Measurements from ENCODE around the gene EXD2. TPM values are rescaled to one million over a fixed set of nuclear protein-coding genes. Genes with fewer than 3 reads are reported as not detected.

EXD2 gene
- total and polyA plus RNA-seq, 2 experiments from 2014 or later = 10.3 to 23.3 TPM

GRCh38 chr14:69193721-69194120, 2.4 kb downstream of the EXD2 start:
- no peak for DNase-seq (ENCODE audit: low spot score)
- peaks cover 47% of the 10 kb centered on the region for H3K79me2 ChIP-seq (replicated peaks; ENCODE audit: insufficient read depth)
- H3F3A ChIP-seq (replicated peaks; ENCODE audit: low read depth) = no peaks in the 10 kb centered on the region
- no peaks in the 10 kb centered on the region; the same call in none of the 2 replicates for H4K20me1 ChIP-seq (replicated peaks; ENCODE audit: insufficient read depth)
- no peaks in the 10 kb centered on the region for H3K36me3 Mint-ChIP-seq (ENCODE audit: low read depth)
- peaks cover 7% of the 10 kb centered on the region for H3K27me3 Mint-ChIP-seq (ENCODE audit: insufficient read depth, low read depth, poor library complexity)
- H3K4me3 Mint-ChIP-seq = no peak overlapping the region
- H3K4me1 Mint-ChIP-seq = peaks cover 13% of the 10 kb centered on the region
- no peak overlapping the region for H3K27ac Mint-ChIP-seq
- H3K9me3 Mint-ChIP-seq = no peaks in the 10 kb centered on the region
- H3K4me3 ChIP-seq = no peak overlapping the region
- ATAC-seq = no peak
- no peak overlapping the region for H2AFZ ChIP-seq
- no peaks in the 10 kb centered on the region for H3K9me2 ChIP-seq (ENCODE audit: insufficient read depth)
- no peak overlapping the region for H3K27ac ChIP-seq (ENCODE audit: low read depth)
- TF ChIP-seq ZNF114 (CRISPR knock-in tag; IDR thresholded peaks at IDR 0.05) (no peak), ZNF331 (CRISPR knock-in tag; IDR thresholded peaks at IDR 0.05; ENCODE audit: low read depth) (no peak), CREB1 (CRISPR knock-in tag; IDR thresholded peaks at IDR 0.05; ENCODE audit: low read depth) (no peak), STAT1 (IDR thresholded peaks at IDR 0.05; ENCODE audit: unreplicated experiment) (no peak), EZH2phosphoT487 (IDR thresholded peaks at IDR 0.05; ENCODE audit: unreplicated experiment) (no peak), ZNF462 (CRISPR knock-in tag; IDR thresholded peaks at IDR 0.05) (no peak), POLR2AphosphoS5 (IDR thresholded peaks at IDR 0.05; ENCODE audit: low read depth) (no peak), REST (IDR thresholded peaks at IDR 0.05; ENCODE audit: unreplicated experiment) (no peak), EZH2 (IDR thresholded peaks at IDR 0.05; ENCODE audit: low read depth, unreplicated experiment) (no peak), NANOG (IDR thresholded peaks at IDR 0.05; ENCODE audit: borderline replicate concordance) (no peak), JUNB (IDR thresholded peaks at IDR 0.05; ENCODE audit: unreplicated experiment) (no peak)
- TF ChIP-seq, protein P1, sequence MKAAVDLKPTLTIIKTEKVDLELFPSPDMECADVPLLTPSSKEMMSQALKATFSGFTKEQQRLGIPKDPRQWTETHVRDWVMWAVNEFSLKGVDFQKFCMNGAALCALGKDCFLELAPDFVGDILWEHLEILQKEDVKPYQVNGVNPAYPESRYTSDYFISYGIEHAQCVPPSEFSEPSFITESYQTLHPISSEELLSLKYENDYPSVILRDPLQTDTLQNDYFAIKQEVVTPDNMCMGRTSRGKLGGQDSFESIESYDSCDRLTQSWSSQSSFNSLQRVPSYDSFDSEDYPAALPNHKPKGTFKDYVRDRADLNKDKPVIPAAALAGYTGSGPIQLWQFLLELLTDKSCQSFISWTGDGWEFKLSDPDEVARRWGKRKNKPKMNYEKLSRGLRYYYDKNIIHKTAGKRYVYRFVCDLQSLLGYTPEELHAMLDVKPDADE (IDR thresholded peaks at IDR 0.05) = no peak
- TF ChIP-seq, protein P2, sequence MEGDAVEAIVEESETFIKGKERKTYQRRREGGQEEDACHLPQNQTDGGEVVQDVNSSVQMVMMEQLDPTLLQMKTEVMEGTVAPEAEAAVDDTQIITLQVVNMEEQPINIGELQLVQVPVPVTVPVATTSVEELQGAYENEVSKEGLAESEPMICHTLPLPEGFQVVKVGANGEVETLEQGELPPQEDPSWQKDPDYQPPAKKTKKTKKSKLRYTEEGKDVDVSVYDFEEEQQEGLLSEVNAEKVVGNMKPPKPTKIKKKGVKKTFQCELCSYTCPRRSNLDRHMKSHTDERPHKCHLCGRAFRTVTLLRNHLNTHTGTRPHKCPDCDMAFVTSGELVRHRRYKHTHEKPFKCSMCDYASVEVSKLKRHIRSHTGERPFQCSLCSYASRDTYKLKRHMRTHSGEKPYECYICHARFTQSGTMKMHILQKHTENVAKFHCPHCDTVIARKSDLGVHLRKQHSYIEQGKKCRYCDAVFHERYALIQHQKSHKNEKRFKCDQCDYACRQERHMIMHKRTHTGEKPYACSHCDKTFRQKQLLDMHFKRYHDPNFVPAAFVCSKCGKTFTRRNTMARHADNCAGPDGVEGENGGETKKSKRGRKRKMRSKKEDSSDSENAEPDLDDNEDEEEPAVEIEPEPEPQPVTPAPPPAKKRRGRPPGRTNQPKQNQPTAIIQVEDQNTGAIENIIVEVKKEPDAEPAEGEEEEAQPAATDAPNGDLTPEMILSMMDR (conservative IDR thresholded peaks at IDR 0.05; ENCODE audit: low read depth in 2 of 2) = no peak
- H3K4me1 ChIP-seq (ENCODE audit: insufficient read depth) = no peaks in the 10 kb centered on the region; the same call in 1 of the 2 replicates
- no peaks in the 10 kb centered on the region for H3K27me3 ChIP-seq (ENCODE audit: insufficient read depth)
- no peaks in the 10 kb centered on the region for H3K36me3 ChIP-seq (ENCODE audit: insufficient read depth)
- H3K4me2 ChIP-seq = no peak overlapping the region

Data from GM23338 (cell line).